Muscle of back (tissue), 11 donors: ENCODE data around the gene PIF1. TPM values are rescaled to one million over a fixed set of nuclear protein-coding genes. Genes with fewer than 3 reads are reported as not detected.
A peak's percentile ranks its signal among the peaks of the same experiment; 100 is the strongest.
"Not testable (repeated sequence)": the region's sequence is repeated elsewhere in the genome, so short reads cannot be mapped to it uniquely, and the experiment has no call there.

Experiments used
- DNase-seq, 3 donors: peaks; one replicate each; pipeline versions ENCODE4 v3.0.0 to v3.0.0-alpha.2; 2013
- polyA plus RNA-seq, 10 donors: library from polyadenylated mRNA; unstranded; fragments of 120-200 nt; gene quantifications; one replicate each; pipeline ENCODE4 v1.2.1, GENCODE V29; 2013; ENCODE audit not compliant: insufficient read length in 10 of 10

Gene PIF1
- polyA plus RNA-seq, 10 donors, result 3.6 to 11.0 (median 6.1) TPM

DNA sequence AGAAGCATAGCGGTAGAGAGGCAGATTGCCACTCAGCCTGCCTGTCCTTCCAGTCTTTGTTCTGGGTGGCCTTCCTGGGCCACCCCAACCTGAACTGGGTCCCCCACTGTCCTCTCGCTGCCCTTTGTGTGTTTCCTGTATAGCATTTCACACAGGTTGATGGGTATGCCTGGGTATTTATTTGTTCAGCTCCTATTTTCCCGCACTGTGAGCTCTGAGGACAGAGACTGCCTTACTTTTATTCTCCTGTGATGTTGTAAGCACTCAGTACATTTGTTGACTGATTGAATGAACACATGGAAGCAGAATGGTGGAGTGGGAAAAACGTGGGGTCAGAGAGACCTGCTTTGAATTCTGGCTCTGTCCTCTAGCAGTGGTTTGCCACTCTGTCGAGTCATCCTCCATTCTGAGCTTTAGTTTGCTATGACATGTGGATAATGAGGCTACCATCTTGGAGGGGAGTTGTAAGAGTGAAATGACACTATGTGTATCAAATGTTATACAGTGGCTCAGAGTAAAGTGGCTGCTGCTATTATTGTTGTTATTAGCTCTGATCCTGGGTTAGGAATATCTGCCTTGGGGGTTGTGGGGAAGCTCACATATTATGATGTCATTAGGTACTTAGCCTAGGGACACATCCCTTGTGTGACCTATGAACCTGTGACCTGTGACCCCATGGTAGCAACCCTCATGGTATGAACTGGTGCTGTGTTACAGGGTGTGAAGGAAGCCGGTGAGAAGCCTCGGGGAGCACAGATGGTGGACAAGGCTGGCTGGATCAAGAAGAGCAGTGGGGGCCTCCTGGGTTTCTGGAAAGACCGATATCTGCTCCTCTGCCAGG is 22.6 kb upstream of the PIF1 start:
- DNase-seq, result no peak

DNA sequence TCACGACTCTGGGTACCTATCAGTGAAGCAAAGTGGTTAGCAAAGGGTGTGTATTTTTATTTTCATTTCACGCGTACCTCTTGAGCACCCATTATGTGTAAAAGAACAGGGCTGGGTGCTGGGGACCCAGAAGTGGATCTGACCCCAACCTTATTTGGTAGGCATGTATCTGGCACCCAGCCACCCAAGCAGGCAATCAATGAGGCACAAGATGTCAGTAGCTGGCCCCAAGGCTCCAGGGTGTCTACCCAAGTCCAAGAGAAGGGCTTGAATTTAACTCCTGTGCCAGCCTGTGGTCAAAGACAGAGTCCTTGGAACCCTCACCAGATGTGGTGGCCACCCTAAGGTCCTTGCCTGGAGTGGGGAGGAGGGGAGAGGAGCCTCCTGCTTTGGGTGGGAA is 22.0 kb upstream of the PIF1 start:
- DNase-seq, result peak in 1 of 3 donors; percentile 1

DNA sequence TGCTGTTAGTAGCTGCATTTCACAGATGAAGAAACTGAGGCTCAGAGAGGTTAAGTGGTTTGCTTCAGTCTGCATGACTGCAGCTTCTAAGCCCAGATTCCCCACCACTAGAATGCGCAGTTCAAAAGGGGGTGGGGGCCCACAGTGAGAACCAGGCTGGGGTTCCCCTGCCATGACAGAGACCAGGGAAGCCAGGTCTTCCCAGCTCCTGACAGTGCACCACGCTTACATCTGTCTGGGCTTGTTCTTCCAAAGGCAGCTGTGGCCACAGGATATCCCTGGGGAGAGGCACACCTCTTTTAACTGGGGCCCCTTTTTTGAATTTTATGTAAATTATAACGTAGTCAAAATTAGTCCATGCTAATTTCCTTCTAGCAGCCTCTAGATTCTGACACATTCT is 21.6 kb upstream of the PIF1 start:
- DNase-seq, result peak in 1 of 3 donors; percentile 11

DNA sequence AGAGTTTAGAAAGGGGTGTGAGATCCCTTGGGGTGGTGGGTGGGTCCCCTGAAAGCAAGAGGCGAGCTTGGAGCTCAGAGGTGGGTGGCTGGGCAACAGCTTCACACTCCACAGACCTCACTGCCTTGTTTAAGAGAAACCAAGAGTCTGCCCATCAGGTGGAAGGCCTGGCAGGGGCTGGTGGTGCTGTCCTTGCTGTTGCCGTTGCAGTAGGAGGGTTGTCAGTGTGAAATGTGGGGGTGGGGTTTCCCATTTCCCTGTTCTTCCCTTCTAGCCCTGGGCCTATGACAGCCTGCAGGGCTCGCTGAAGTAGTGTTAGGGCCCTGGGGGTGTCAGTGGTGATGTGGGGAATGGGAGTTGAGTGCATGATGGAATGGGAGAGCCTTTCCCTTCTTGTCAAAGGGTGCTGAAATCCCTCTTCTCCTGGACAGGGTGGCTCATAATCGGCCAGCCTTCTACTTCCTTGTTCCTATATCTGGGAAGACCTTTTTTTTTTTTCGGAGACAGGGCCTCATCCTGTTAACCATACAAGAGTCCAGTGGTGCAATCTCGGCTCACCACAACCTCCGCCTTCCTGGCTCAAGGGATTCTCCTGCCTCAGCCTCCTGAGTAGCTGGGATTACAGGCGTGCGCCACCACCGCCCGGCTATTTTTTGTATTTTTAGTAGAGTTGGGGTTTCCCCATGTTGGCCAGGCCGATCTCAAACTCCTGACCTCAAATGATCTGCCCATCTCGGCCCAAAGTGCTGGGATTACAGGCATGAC is 20.6 kb upstream of the PIF1 start:
- DNase-seq, result peak in 1 of 3 donors; percentile 4

DNA sequence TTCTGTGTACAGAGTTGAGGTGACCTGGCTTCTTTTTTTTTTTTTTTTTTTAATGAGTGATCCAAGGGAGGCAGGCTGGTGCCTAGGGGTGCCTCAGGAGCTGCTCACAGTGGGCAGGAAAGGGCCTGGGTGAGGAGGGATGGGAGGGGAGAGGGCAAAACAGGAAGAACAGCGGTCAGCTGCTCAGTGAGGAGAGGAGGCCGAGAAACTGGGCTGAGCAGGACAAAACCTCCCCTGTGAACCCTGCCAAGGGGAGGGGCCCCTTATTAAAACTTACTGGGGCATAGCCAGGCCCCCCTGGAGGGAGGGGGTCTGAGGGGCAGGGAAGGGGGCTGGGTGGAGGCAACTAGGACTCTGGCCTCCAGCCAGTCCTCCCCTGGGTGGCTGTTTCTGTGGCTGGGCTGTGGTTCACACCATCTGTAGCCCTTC is 19.8 kb upstream of the PIF1 start:
- DNase-seq, result peak in 2 of 3 donors; percentile 46 to 67

DNA sequence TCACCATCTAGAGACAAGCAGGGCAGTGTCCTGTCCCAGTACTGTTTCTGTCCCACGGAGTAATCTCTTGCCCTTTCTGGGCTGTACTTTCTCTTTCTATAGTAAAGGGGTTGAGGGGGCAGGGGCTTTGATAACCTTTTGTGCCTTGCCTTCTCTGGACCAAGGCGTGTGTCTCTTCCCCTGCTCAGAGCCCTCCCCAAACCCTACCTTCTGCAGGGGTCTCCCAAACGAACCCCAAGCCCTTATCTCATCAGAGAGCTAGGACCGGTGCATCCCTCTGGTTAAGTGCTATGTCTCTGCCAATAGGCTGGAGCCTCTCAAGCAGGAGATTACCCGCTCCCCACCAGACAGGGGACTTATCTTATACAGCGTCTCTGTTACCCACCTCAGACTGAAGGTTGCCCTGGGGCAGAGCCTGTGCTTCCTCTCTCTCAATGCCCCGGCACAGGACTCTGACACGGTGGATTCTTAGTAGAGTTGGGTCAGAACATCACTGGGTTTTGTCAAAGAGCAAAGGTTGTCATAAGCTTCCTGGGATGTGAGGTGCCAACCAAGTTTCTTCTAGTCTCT is 19.2 kb upstream of the PIF1 start:
- no peak for DNase-seq

DNA sequence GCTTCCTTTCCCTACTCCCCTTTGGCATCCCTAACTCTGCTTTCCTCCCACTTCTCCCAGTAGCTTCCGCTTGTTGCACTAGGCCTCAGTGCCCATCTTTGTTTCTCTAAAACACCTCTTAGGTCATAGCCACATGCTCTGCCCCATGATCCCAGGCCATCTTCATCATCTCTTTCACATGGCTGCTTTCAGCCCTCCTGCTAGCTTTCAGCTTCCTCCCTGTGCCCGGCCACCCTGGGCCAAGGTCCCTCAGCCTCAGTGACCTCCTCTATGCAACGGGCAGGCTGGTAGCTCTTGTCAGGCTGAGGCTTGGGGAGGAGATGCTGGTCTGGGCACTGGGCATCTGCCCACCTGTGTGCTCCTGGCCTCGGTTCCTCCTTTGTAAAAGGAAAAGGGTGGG is 18.5 kb upstream of the PIF1 start:
- DNase-seq, result no peak

DNA sequence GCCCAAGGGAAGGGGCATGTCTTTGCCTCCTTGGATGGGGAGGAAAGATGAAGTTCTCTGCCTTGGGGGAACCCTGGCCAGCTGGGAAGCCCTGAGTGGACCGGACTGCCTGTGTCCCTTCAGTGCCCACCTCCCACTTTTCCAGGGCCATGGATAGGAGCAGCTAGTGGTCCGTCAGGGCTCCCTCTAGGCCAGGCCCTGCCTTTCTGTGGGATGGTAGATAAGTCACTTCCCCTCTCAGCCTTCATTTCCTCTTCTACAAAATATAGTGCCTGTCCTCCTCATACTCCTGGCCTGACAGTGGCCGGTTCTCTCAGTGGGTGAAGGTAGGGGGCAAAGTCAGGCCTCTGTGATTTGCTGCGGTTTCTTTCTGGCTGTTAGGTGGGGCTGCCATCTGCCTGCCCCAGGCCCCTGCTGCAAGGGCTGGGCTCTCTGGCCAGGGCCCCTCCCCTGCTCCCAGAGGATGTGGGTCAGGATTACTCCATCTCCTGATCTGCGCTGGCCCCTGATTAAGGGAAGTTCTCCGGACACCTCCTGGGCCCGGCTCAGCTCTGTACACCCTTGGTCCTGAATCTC is 17.6 kb upstream of the PIF1 start:
- DNase-seq, result peak in 1 of 3 donors; percentile 63

DNA sequence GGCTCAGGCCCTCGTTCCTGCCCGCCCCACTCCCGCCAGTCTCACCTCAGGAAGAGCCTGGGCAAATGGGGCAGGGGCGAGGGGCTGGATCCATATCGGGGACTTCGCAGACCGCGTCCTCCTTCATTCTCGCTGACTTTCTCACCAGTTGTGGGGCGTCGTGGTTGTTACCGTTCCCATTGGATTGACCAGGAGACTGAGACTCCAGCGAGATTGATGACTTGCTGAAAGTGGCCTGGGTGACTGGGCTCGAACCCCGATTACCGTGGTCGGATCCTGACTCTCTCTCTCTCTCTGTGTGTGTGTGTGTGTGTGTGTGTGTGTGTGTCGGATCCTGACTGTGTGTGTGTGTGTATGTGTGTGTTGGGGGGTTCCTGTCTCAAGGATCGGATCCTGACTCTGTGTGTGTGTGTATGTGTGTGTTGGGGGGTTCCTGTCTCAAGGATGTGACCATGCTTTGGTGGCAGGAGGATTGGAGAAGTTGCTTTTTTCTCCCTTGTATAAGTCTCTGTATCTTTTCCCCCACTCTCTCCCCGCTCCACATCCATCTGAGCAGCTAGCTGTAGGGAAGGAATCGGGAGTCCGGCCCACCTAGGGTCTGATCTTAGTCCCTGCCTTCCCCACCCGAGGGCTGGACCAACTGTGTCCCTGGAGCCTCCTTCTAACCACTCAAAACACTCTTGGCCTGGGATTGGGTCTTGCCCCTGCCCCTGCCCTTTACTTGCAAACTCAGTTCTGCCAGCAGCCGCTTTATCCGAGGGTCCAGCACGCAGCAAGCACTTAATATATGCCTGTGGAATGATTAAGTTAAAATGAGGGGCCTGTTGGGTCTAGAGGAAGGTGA is 16.9 kb upstream of the PIF1 start:
- peak in 1 of 3 donors; percentile 82 for DNase-seq

DNA sequence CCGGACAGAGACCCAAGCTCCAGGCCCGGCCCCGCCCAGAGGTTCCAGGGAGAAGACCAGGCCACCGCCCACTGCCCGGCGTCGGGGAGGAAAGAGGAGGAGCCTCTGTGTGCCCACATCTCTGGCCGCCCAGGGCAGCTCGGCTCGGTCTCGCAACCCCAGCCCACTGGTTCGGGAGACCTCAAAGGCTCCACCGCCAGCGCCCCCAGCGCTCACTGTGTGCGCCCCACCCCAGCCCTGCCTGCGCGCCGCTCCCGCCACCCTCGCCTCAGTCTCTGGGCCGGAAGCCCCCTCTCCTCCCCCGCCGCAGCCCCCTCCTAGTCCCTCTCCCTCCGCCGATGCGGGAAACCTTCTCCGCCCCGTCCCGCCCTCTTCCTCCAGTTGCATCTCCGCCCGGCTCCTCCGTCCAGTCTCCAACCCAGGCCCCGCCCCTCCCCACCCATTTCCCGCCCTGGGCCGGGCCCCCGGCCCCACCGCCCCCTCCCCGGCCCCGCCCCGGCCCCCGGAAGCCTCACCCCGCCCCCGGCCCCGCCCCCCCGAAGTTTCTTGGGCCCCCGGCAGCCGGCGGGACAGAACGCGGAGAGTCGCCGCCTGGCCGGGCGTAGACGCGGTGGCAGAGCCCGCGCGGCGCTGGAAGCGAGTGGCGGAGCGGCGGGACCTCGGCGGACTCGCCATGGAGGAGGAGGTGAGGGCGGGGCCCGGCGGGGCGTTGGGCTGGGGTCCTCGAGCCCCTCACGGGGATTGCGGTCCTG is 16.1 kb upstream of the PIF1 start, which contains the start of gene PLEKHO2:
PLEKHO2 (plus strand) TSS at position 572 of the 752 bp plus-strand sequence; CDS start at position 674, 102 bp downstream.
- DNase-seq, result peak; percentile 96 to 99 (median 97)

DNA sequence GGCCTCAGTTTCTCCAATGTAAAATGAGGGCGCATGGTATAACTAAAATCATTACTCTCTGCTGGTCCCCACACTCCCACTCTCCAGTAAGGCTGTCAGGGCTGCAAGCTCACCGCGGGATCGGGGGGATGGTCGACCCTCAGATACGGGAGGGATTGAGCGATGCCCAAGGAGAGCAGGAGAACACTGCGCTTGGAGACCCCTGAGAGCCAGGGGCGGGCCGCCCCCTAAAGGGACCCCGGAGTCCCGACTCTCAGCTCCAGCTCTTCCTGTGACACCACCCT is 15.6 kb upstream of the PIF1 start:
- no peak for DNase-seq

DNA sequence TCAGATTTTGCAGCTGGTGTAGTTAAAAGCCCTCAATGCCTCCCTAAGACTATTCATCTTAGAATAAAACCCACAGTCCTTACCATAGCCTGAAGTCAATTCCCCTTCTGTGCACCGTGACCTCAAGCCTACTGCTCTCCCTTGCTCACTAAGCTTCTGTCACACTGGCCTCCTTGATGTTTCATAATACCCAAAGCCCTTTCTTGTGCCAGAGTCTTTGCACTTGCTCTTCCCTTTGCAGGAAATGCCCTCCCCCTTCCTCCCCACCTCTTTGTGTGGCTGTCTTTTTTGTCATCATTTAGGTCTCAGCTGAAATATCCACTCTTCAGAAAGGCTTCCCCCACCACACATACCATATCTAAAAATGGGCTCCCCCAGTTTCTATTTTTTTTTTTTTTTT is 12.1 kb upstream of the PIF1 start:
- no peak for DNase-seq

DNA sequence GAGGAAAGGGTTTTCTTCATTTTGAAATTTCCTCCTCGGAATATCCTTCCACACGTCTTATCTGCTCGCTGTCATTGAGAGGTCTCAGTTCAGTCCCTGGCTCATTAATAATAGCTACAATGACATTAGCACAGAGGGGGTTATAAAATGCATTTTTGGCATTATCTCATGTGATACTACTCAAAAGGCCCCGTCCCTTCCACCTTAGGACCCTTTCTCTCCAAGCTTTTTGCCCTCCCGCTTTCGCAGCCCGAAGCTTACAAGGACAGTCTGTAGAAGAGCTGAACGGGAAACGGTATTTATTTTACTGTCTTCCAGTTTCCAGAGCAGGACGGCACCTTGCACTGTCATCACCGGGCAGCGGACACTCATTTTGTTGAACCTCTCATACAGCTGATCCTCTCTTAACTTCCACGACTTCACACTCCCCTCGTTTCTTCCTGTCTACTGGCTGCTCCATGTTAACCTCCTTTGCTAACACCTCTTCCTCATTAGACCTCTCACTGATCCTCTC is 10.6 kb upstream of the PIF1 start:
- DNase-seq, result no peak

DNA sequence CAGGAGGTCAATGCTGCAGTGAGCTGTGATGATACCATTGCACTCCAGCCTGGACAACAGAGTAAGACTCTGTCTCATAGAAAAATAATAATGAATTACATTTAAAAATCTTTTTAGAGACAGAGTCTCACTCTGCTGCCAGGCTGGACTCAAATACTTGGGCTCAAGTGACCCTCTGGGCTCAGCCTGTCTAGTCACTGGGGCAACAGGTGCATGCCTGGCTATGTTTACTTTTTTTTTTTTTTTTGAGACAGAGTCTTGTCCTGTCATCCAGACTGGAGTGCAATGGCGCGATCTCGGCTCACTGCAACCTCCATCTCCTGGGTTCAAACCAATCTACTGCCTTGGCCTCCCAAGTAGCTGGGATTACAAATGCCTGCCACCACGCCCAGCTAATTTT is 8.2 kb upstream of the PIF1 start:
- DNase-seq, result no peak

DNA sequence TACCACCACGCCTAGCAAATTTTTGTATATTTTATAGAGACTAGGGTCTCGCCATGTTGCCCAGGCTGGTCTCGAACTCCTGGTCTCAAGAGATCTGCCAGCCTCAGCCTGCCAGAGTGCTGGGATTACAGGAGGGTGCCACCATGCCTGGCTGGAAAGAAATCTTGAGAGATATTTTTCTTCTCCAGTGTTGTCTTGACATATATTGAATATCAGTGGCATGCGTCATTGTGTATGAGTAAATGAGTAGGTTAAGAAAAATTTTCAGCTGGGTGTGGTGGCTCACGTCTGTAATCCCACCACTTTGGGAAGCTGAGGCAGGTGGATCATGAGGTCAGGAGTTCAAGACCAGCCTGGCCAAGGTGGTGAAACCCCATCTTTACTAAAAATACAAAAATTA is 3.5 kb upstream of the PIF1 start:
- no peak for DNase-seq

DNA sequence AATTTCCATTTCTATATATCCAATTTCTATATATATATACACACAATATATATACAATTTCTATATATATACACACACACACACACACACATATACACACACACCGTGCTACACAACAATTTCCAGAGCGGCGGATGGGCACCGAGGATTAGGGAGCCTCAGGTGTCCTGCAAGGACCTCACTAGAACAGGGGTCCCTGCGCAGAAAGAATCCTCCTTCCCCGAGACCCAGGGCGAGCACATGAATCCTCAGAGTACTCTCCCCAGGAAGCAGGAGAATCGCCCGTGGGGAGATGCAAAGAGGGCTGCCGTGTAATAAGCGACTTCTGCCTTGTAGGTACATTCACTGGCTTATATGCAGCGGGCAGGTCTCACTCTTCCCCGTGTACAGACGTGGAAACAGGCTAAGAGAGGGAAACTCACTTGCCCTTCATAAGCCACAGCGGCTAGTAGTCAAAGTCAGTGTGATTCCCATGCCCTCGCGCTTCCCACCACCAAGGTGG is 467 bp downstream of the PIF1 start:
- no peak for DNase-seq

DNA sequence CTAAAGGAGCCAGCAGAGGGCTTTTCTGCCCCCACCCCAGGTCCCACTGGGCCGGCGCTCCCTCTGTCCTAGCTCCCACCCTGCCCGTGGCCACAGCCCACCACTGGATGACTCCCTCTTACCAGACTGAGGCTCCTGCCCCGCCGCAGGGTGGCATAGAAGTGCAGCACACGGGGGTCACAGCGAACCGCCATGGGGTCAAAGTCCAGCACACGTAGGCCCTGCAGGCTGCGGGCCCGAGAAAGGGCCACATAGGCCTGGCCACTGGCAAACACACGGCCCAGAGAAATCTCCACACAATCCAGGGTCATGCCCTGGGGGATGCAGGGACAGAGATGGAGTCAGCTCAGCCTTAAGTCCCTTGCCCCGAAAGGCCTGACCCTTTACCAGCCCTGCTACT is 9.0 kb downstream of the PIF1 start:
- DNase-seq, result no peak

DNA sequence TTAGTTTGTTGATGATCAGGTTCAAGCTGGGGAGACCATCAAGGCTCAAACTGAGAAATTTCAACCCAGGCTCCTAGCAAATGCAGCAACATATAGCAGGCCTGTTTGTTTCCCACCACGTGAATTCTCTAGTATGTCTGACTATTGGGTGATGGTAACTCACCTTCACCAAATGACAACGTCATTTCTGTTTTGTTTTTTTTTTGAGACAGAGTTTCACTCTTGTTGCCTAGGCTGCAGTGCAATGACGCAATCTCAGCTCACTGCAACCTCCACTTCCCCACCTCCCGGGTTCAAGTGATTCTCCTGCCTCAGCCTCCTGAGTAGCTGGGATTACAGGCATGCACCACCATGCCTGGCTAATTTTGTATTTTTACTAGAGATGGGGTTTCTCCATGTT is 10.5 kb downstream of the PIF1 start:
- not testable (repeated sequence) for DNase-seq

DNA sequence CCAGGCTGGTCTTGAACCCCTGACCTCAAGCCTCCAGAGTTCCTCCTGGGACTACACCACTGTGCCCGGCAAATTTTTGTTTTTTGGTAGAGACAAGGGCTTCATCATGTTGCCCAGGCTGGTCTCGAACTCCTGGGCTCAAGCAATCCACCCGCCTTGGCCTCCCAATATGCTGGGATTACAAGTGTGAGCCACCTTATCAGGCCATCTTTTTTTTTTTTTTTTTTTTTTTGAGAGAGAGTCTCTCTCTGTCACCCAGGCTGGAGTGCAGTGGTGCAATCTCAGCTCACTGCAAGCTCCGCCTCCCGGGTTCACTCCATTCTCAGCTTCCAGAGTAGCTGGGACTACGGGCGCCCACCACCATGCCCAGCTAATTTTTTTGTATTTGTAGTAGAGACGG is 11.2 kb downstream of the PIF1 start:
- not testable (repeated sequence) for DNase-seq

DNA sequence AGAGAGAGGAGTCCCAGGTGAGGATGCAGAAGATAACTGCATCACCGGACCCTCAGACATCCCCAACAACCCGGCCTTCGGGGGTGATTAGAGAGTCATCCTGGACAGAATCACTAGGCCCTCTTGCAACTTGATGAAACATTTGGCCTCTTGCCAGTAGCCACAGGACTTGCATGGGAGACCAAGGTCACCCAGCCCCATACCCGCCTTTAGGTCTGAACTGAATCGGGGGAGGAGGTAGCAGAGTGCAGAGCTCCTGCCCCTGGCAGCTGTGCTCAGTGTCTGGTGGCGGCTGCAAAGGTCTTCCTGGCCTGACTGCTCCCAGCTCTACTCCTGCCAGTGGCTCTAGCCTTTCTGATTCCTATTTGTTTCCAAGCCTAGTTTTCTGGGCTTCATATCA is 12.4 kb downstream of the PIF1 start:
- DNase-seq, result no peak
